Activated CD4-positive, alpha-beta T cell treated with anti-CD3 and anti-CD28 coated beads, Interleukin-2, amount 50 U/mL, for 24 hours (primary cell): ENCODE measurements around the gene SORBS1.
"Not testable (repeated sequence)": the region's sequence is repeated elsewhere in the genome, so short reads cannot be mapped to it uniquely, and the experiment has no call there.

Experiments
- DNase-seq, 2 donors: peaks; one replicate each; pipeline ENCODE4 v3.0.0-alpha.2; 2020; ENCODE audit warnings: low read depth in 1 of 2, low spot score in 1 of 2

Gene SORBS1

DNA sequence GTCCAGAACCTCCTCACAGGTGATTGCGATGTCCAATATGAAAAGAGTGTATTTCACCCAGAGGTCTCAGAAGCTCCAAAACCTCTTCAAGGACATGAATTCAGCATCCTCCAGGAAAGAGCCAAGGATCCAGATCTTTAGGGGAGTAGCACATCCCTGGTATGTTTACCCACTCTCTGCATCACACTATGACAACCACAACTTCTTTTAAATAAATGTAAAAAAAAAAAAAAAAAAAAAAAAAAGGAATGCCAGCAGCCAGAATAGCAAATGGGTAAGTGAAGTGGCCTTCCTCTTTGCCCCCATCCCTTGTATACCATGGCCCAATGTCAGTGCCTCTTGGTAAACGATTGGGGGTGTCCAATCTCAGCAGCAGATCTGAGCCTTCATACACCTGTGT, 67.3 kb downstream of the SORBS1 start:
- DNase-seq = no peak

DNA sequence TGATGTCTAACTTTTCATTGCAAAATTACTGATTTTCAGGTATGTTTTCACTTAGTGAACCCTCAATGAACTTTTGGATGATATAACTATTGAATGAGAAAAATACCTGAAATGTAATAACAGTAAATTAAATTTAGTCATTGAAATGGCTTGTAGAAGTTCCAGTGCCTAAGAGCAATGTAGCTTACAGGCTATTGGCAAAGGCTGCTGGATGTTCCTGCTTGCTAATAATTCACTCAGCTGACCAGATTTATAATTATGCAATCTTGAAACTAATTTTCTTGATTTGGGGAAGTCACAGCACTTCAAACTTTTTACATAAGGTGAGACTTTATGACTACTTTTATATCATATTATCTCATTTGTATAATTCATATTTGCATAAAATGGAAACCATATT, 73.2 kb downstream of the SORBS1 start:
- DNase-seq = no peak

DNA sequence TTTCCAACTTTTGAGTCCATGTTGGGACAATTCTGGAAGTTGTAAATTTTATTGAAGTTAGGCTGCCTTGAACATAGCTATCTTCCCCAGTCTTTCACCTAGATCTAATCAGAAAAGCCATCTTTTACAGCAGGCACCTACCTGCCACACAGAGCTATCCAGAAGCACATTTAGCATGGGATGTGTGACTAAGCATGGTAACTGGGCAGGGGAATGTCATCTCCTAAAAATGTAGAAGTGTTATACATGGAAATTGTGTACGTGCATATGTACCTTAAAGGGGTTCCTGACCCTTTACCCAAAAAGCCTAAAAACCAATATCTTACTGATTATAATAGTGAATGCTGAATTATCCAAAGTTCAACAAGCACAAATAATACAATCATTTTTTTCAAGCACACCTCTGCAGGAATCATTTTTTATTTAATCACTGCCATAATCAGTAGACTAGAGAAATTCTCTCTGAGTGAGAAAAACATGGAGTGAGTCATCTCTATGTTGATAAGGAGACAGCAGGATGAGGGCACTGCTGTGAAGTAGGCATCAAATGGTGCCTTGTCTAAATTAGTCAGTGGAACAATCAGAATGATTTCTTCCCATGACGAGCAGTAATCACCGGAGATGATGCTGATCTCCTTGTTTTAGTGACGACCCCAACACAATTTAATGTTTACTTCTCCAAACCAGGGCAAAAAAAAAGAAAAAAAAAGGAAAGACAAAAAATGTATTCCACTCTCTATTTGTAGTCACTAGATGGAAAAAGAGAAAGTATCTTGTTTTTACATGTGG, 75.9 kb downstream of the SORBS1 start:
- no peak for DNase-seq

DNA sequence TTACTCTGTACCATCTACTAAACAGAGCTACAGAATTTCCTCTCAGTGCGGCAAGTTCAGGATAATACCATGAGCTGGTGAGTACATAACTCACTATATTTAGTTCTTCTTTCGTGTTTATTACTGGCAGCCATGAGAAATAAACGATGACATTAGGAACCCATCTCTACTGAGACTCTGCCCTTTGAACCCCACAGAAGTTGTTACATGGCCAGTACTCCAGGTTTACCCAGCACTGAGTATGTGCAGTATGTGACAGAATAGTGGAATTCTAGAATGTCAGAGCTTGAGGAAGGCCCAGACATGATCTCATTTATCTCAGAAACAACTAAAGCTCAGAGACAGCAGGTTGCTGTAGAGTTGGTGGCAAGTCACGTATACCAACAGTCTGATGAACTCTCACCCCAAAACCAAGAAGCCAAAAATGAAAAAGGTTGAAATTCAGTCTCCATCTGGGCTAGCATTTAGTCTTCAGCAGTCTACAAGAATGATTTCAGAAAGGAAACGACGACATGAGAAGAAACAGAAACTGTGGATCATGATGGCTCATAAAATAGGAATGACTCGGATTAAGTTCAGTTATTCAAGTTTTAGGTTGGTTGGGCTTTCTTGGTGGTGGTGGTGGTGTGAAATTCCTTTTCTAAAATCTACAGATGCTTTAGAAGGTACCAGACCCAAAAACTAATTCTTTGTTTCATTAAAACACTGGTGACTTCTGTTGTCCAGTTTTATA, 78.5 kb downstream of the SORBS1 start:
- DNase-seq = no peak

DNA sequence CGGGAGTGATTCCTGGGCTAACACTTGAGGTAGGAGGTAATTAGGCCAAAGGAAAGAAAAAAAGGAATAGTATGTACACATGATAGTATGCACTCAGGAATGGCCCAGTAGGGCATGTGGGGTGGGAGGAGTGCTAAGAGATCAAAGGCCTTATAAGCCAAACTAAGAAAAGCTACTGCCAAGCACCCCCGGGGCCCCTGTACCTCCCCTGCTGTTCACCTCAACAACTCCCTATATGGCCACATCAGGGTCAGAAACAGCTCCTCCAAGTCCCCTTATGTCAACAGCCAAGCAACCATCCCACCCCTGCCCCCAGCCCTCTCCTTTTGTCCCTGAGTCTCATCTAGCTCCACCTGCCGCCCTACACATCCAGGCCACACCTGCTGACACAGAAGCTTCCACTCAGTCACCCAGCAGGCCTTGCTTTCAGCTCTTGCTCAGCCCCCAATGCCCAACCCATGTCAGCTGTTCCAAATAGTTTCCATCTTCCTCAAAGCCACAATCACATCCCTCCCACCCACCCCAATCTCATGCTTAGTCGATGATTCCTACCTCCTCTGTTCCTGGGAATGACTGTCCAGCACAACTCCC, 80.2 kb downstream of the SORBS1 start:
- no peak for DNase-seq

DNA sequence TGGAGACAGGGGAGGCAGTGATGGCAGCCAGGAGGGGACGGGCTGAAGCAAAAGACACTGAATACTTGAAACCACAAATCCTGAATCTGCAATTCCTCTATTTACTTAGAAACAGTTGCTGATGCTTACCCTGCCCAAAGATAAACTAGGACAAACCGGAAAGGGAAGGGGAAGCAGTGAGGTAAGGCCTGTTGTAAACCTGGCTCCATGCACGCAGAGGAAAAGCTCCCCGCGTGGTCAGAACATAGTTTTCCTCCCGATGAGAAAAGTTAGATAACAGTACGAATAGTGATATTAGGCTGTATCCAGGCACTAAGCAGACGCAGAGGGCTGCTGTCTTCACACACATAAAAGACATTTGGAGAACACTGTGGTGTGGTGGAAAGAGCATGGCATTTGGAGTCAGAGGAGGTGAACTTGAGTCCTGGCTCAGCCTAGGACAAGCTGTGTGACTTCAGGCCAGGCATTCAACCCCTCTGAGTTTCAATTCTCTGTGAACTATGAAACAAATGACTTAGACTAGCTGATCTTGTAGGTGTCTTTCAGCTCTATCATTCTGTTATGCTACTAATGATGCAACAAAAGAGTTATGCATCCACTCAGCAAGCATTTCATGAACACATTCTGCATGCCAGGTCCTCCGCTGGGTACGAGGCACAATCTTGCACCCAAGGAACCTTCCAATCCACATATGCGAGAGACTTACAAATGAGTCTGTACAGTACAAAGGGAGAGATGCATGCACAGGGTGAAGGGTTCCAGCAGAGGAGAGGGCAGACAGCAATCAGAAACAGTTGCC, 80.9 kb downstream of the SORBS1 start:
- DNase-seq = no peak

DNA sequence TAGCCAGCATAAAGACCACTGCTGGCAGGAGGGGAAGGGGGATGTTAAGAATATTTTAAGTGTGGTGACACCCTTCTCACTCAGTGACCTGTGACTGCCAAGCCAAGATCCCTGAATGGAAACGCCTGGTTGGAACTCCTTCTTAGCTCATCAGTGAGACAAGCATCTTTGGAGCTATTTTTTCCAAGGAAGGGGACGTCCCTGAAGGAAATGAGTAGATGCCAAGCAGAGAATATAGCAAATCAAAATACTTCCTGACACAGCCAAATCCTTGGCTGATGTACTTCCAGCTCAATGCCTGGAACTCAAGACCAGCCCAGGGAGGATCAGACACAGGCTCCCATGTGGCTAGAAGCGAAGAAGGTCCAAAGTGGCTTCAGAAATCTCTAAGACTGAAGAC, 82.2 kb downstream of the SORBS1 start:
- no peak for DNase-seq

DNA sequence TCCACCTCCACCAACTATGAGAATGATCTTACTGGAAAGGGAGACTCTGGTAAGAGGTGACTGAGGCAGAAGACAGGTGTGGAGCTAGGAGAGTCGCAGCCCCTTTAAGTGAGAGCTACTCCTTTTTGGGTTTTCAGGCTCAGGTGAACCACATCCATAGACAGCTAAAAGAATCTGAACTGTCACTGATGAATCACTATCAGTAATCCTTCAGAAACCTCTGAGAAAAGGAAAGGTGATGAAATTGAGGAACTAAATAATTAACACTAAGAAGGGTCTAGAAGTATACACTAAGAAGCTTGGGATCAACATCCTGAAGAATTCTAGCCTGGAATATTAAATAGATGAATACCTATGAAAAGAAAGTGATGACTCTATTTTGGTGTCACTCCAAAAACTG, 83.0 kb downstream of the SORBS1 start:
- no peak for DNase-seq

DNA sequence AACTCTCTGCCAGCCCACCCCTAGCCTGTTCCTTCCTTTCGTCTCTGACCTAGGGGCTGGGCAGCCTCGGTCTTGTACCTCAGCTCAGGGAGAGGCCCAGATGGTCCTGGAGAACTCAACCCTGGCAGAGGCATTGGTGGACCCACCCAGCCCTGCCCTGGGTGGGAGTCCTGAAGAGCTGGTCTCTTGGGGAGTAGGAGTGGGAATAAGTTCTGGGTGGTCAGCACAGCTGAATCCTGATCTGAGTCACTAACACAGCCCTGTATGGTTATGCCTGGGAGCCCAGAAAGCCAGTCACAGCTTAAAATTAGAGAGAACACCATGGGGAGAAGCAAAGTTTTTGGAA, 84.0 kb downstream of the SORBS1 start:
- no peak for DNase-seq

DNA sequence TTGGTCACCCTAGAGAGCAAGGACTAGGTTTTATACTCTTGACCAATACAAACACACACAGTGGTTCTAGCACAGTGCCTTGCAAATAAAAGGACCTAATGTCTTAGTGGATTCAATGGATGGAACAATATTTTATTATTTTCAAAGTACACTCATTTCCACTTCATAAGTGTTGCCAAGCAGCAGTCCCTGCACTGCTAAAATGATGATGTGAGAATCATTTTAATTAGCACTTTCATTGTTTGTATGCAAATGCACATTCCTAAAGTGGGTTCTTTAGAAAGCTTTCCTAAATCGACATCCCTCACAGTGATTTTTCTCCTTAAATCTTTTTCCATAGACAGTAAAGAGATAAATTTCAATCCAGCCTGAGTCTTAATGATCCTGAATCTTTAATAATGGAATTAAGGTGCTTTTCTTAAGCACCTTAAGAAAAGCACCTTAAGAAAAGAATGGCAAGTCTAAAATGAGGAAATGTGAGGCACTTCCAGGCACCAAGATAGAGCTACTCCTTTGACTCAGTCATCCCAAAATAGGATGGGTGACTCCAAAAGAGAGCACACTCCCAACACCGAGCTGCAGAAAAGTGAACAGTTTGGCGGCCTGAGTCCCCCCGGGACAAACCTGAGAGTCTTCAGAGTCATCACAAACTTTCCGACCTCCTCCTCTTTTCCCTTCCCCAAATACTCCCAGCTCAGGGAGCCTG, 84.5 kb downstream of the SORBS1 start:
- no peak for DNase-seq

DNA sequence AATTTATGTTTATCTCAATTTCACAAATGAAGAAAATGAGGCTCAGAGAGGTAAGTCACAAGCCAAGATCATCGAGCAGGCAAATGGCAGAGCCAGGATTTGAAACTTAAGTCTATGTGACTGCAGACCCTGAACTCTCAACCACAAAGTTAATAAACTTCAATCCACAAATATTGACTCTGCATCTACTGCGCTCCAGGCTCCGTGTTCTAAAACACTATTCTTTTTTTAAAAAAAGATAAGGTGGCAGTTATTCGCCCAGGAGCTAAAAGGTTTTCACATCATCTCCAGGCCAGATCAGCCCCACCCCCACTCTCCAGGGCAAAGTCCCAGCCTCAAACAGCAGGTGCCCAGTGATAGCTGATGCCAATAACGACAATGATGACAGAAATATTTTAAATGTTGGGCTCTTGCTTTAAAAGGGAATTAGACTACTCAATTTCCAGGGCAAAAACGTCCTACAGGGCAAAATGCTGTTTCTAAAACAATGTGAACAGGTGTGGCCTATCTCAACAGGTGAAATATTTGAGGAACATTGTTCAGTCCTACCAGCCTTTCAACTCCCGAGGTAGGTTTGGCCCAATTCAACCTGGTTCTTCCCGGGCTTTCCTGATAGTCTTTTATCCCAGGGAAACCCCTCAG, 85.2 kb downstream of the SORBS1 start:
- DNase-seq = no peak

DNA sequence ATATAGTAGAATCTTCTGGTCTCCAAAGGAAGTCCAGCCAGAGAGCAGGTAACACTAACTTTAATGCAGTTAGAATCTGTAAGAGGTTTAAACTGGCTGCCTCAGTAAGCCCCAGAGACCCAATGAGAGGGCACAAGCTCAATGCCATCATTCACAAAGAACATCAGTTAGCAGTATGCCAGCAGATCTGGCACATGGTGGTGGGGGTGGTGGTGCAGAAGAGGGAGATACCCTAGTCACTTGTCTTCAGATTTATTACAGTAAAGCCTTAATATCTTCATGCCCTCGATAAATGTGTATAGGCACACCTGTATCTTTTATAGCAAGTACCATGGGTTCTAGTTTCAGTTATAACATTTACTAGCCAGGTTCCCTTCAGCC, 86.2 kb downstream of the SORBS1 start:
- DNase-seq = no peak

DNA sequence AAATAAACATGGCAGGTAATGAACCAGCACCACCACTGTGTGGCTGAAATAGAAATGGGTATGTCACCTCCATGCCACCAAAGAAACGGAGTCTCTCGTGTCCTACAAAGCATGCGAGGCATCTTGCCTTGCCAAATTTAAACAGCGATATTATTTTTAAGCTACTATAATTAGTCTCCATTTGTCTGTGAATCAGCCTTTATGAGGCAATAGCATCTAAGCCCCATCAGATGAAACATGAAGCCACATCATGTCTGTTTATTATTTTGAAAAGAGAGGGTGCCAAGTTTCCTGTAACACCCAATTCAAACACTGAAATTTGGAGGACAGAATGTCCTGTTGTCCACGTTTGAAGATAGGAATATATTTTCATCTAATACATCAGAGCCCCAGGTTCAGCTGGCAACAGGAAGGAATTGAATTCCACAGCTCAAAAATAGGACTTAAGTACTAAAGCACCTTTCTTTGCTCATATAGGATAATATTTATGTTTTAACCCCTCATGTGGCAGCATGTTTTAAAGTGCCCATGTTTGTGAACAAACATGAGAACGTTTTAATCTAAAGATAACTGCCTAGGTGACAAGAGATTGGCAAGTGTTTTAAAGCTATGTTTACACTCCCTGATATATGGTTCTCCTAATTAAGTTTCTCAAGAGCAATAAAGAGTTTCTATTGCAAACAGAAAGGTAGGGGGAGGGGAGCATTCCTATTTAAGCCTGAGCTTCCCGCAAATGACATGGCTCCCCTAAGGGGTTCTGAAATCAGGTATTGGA, 86.8 kb downstream of the SORBS1 start:
- no peak for DNase-seq

DNA sequence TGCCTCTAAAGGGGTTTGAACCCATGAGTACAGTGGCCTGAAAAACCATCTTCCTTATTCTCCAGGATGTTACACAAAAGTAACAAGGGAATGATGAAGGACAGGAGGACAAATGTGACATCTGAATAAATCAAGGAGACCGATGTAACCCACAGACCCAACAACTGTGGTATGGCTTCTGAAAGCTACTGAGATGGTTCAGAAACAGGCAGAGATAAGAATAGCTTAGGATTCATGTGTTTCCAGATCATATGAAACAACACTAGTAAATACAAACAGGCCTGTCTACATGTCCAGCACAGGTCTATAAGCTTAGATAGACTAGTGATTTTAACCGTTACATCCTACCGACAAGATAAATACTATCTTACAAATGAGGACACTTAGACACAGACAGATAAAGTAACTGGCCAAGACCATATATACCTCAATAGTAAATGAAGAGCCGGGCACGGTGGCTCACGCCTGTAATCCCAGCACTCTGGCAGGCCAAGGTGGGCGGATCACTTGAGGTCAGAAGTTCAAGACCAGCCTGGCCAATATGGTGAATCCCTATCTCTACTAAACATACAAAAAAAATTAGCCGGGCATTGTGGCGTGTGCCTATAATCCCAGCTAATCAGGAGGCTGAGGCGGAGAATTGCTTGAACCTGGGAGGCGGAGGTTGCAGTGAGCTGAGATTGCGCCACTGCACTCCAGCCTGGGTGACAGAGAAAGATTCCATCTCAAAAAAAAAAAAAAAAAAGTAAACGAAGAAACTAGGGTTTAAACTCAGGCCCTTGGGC, 88.7 kb downstream of the SORBS1 start:
- no peak for DNase-seq

DNA sequence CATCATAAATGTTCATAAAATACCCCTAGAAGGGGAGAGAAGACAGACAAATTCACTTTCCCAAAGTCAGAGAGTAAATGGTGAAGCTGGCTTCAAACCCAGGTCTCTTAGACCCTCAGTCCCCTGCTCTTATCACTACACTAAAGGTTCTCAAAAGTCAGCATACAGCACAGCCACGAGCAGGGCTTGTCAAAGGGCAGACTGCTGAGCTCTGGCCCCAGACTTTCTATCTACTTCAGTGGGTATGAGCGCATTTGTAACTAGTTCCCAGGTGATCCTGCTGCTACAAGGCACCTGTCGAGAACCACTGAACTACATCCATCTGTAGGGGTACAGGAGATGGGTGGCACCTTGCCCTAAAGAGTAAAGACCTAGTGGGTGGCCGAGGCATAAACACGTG, 91.5 kb downstream of the SORBS1 start:
- no peak for DNase-seq

DNA sequence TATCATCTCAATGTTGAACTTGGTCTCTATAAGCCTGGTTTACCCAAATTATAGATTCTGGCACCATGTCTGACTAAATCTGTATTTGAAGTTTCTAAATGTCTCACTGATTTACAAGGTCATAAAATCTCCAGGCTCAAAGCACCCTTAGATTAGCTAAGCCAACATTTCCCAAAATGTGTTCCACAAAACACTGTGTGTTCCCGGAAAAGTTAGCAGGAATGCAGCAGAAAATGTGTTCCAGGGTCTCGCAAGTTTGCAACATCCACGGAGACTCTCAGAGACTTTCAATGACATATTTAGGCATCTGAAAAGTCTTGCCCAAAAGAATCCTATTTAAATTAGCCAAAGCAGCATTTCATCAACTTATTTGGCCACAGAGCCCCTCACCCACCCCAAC, 91.9 kb downstream of the SORBS1 start:
- no peak for DNase-seq

DNA sequence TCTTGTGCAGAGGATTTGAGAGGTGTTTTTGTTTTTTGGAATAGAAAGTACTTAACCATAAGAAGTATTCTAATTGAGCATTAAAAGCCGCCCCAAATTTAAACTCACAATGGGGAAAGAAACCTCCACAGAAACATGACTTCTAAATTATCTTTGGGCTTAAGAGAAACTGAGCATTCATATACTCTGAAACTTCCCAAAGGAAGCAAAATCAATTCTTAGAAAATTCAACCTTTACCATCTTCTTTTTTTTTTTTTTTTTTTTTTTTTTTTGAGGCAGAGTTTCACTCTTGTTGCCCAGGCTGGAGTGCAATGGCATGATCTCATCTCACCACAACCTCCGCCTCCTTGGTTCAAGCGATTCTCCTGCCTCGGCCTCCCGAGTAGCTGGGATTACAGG, 93.5 kb downstream of the SORBS1 start:
- not testable (repeated sequence) for DNase-seq

DNA sequence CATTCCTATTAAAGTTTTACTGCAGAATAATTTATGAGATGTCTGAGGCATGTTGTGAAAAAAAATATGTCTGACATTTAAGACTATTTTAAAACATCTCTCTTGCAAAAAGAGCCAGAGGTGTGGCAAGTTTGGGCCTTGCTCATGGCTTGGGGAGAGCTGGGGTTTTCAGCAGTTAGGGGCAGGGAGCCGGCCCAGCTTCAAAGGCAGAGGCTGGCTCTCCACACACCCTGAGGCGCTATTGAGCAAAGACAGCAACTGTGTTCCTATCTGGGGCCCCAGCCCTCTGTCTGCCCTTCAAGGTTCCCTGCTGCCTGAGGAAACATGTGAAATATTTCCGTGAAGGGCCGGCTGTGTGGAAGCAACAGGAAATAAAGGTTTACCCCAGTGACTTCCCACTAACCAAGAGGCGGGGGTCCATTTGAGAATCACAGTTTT, 94.0 kb downstream of the SORBS1 start:
- no peak for DNase-seq

DNA sequence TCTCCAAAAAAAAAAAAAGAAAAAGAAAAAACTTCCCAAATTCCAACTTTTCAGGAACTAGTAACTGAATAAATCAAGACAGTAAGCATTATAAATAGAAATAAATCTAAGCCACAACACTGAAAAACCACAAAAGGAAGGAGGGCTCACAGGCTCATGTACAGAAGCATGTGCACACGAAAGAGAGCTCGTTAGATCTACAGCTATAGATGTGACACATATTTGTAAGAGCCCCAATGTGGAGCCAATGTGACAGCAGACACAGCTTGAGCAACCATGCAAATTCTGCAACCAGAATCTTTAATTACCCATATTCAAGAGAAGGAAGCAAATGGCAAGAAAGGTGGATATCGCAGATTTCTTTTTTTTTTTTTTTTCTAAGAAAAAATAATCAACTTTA, 94.7 kb downstream of the SORBS1 start:
- no peak for DNase-seq
